BLaER1 (cell line): ENCODE data around the gene FSIP1.
A peak's percentile ranks its signal among the peaks of the same experiment; 100 is the strongest.

ENCODE experiments used
- H3K27ac ChIP-seq: shearing (Covaris generic); formaldehyde crosslinking; 2 replicates; pipeline ENCODE4 v1.8.1; 2022
- H3K27me3 ChIP-seq: shearing (Covaris generic); formaldehyde crosslinking; 2 replicates; pipeline ENCODE4 v1.8.1; 2022
- H3K36me3 ChIP-seq: shearing (Covaris generic); formaldehyde crosslinking; 2 replicates; pipeline ENCODE4 v1.8.1; 2022
- H3K4me1 ChIP-seq: shearing (Covaris generic); formaldehyde crosslinking; 2 replicates; pipeline ENCODE4 v1.8.1; 2022
- H3K4me2 ChIP-seq: shearing (Covaris generic); formaldehyde crosslinking; 2 replicates; pipeline ENCODE4 v1.8.1; 2022
- H3K4me3 ChIP-seq: shearing (Covaris generic); formaldehyde crosslinking; 2 replicates; pipeline ENCODE4 v1.8.1; 2022
- H3K9ac ChIP-seq: shearing (Covaris generic); formaldehyde crosslinking; 2 replicates; pipeline ENCODE4 v1.8.1; 2022
- H3K9me3 ChIP-seq: shearing (Covaris generic); formaldehyde crosslinking; 2 replicates; pipeline ENCODE4 v1.8.1; 2022
- H4K20me1 ChIP-seq: shearing (Covaris generic); formaldehyde crosslinking; 2 replicates; pipeline ENCODE4 v1.8.1; 2022
- Cebpa-rat ChIP-seq: shearing (Covaris generic); IDR thresholded peaks from 2 replicates; pipeline ENCODE4 v1.8.1; 2022

FSIP1 gene

GRCh38 chr15:39645138-39645975, 137.3 kb downstream of the FSIP1 start:
- Histone ChIP-seq H3K9me3 (no peaks in the 10 kb centered on the region), H3K27me3 (no peaks in the 10 kb centered on the region), H3K4me1 (no peaks in the 10 kb centered on the region), H3K36me3 (no peaks in the 10 kb centered on the region), H3K4me2 (no peak overlapping the region), H3K9ac (no peak overlapping the region), H4K20me1 (no peaks in the 10 kb centered on the region), H3K27ac (no peak overlapping the region), H3K4me3 (no peak overlapping the region)
- TF ChIP-seq Cebpa-rat = no peak

DNA sequence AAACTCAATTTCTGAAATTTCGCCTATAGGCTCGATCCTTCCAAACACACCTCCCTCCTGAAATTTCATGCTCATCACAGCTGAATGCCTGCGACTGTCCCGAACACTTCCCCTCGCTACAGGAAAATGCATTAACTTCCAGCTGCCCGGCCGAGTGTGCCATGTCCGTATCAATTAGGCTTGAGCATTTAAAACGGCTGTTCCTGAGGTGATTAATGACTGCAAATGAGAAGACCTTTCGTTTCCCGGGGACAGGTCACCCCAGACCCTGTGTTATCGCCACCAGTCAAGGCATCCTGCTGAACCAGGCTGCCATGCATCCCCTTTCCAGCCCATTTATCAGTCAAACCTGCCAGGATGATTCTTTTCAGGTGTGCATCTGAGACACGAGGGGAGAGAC, 138.5 kb downstream of the FSIP1 start:
- Histone ChIP-seq H3K9ac (no peak overlapping the region), H3K36me3 (no peaks in the 10 kb centered on the region), H3K9me3 (no peaks in the 10 kb centered on the region), H3K4me3 (no peak overlapping the region), H3K27ac (no peak overlapping the region), H3K4me1 (no peaks in the 10 kb centered on the region), H4K20me1 (no peaks in the 10 kb centered on the region), H3K4me2 (no peak overlapping the region), H3K27me3 (no peaks in the 10 kb centered on the region)
- no peak for TF ChIP-seq Cebpa-rat

DNA sequence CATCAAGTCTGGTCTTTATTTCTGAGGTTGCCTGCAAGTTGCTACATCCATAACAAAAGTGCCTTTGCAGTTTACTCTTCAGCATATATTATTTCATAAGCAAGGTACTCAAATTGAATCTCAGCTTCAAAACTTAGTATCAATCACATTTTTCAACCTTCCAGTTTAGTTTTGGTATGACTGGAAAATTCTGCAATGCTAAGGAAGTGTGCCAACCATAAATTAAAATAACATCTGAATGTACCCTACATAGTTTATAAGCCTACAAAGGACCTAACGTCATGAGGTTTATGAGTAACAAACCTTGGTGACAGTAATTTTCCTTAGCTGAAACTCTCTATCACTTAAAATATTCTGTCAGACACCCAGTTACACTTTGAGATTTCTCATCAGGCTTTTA, 138.9 kb downstream of the FSIP1 start:
- TF ChIP-seq Cebpa-rat = no peak
- Histone ChIP-seq H4K20me1 (no peaks in the 10 kb centered on the region), H3K9me3 (no peaks in the 10 kb centered on the region), H3K4me2 (no peak overlapping the region), H3K4me3 (no peak overlapping the region), H3K27me3 (no peaks in the 10 kb centered on the region), H3K36me3 (no peaks in the 10 kb centered on the region), H3K27ac (no peak overlapping the region), H3K4me1 (no peaks in the 10 kb centered on the region), H3K9ac (no peak overlapping the region)

DNA sequence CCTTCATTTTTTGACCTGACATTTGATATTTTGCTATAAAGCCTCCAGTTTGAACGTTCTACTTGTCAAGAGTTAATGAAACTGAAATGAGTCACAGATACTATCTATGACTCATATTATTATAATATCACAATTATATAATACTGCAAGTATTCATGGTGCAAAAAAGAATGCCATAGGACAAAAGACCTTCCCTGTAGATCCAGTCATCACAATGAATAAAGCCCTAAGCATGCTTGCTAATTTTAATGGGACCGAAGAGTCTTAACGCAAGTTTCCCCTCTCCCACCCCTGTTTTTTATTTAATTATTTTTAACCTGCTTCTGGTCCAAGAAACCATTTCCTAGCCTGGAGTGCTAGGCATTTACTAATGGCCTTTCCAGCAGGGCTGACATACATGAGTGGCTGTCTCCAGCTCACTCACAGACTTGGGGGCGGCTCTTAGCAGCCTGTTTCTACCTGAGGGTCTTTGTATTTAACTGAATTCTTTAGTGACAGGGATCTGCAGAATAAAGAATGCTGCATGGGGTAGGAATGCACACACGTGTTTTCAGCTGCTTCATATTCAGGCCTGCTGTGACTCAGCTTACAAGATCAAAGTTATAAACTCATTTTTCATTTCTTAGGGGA, 140.5 kb downstream of the FSIP1 start:
- H3K27ac ChIP-seq = no peak overlapping the region
- no peaks in the 10 kb centered on the region for H3K4me1 ChIP-seq
- no peaks in the 10 kb centered on the region for H3K9me3 ChIP-seq
- no peak overlapping the region for H3K4me2 ChIP-seq
- H3K4me3 ChIP-seq = no peak overlapping the region
- no peaks in the 10 kb centered on the region for H4K20me1 ChIP-seq
- TF ChIP-seq Cebpa-rat = no peak
- H3K36me3 ChIP-seq = no peaks in the 10 kb centered on the region
- no peaks in the 10 kb centered on the region for H3K27me3 ChIP-seq
- H3K9ac ChIP-seq = no peak overlapping the region

GRCh38 chr15:39641191-39641889, 141.3 kb downstream of the FSIP1 start:
- TF ChIP-seq Cebpa-rat = no peak
- Histone ChIP-seq H3K27ac (no peak overlapping the region), H3K4me2 (no peak overlapping the region), H3K4me1 (no peaks in the 10 kb centered on the region), H3K36me3 (no peaks in the 10 kb centered on the region), H4K20me1 (no peaks in the 10 kb centered on the region), H3K9ac (no peak overlapping the region), H3K27me3 (no peaks in the 10 kb centered on the region), H3K9me3 (no peaks in the 10 kb centered on the region), H3K4me3 (no peak overlapping the region)

DNA sequence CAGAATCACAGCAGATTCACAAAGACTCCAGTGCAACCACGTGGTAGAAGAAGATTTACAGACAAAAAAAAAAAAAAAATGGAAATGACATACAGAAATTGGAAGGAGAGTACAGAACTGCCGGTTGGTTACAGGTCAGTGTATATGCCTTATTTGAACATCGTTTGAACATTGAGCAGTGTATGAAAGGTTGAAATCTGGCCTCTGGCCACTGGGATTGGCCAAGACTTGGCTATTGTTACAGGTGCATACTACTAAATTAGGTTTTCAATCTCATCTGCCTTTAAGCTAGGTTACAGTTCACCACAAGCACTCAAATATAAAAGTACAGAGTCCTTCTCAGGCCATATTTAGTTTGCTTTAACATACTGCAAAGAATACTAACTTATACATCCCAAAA, 142.0 kb downstream of the FSIP1 start:
- H3K27ac ChIP-seq = no peak overlapping the region
- H3K27me3 ChIP-seq = no peaks in the 10 kb centered on the region
- no peak overlapping the region for H3K4me2 ChIP-seq
- H3K4me1 ChIP-seq = no peaks in the 10 kb centered on the region
- no peaks in the 10 kb centered on the region for H3K9me3 ChIP-seq
- no peak for TF ChIP-seq Cebpa-rat
- no peaks in the 10 kb centered on the region for H4K20me1 ChIP-seq
- H3K4me3 ChIP-seq = no peak overlapping the region
- no peaks in the 10 kb centered on the region for H3K36me3 ChIP-seq
- no peak overlapping the region for H3K9ac ChIP-seq

DNA sequence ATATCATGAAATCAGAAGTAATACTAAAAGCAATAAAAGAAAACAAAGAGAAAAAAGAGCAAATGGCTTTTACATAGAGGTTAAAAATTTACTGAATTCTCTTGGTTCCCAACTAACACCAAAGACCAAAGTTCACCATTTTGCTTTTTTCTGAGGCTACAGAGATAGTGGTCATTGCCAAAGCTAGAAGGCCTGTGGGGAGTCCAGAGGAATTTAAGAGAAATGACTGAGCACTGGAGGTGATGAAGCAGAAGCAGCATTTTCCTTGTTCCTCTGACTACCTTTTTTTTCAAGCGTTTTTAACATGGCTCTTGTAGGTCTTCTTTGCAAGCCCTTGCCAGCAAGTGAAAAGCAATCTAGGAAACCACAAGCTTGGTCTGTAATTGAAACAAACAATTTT, 143.6 kb downstream of the FSIP1 start:
- Histone ChIP-seq H3K9me3 (no peaks in the 10 kb centered on the region), H3K9ac (no peak overlapping the region), H3K4me1 (no peaks in the 10 kb centered on the region), H3K36me3 (no peaks in the 10 kb centered on the region), H4K20me1 (no peaks in the 10 kb centered on the region), H3K27me3 (no peaks in the 10 kb centered on the region), H3K4me3 (no peak overlapping the region), H3K4me2 (no peak overlapping the region), H3K27ac (no peak overlapping the region)
- no peak for TF ChIP-seq Cebpa-rat

DNA sequence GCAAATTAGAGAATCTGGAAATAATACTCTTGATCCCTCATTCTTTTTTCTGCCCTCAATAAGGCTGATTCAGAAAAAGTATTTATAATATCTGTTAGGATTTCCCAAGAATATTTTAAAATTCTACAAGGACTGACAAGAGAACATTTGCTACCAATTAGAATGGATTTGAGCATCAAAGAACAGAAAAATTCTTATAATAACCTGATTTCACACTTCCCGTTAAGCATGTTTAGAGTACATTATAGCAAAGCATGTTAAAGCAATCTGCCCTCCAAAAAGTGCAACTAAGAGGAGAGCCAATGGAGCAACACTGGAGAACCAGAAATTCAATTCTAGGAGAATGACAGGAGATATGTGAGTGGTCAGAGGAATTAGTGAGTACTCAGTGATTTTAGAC, 144.6 kb downstream of the FSIP1 start:
- Histone ChIP-seq H3K4me3 (no peak overlapping the region), H3K4me2 (no peak overlapping the region), H3K27ac (no peak overlapping the region), H3K9ac (no peak overlapping the region), H3K4me1 (no peaks in the 10 kb centered on the region), H4K20me1 (no peaks in the 10 kb centered on the region), H3K36me3 (no peaks in the 10 kb centered on the region), H3K9me3 (no peaks in the 10 kb centered on the region), H3K27me3 (no peaks in the 10 kb centered on the region)
- no peak for TF ChIP-seq Cebpa-rat

DNA sequence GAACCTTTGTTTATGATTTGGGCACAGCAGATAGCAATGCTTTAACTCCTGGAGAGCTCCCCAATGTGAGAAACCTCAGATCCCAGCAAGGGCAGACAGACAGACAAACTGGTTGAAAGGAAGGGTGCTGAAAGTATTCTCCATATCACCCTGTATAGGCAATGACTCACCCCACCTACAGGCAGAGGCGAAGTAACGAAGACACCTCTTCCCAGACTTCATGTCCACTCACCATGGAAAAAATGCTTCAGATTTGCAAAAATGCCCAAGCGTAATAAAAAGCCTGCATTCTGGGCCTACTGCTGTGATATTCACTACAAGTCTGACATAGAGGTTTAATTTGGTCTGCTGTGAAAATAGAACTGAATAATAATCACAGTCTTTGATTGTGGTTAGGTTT, 151.3 kb downstream of the FSIP1 start:
- H3K27ac ChIP-seq = no peak overlapping the region
- no peaks in the 10 kb centered on the region for H3K27me3 ChIP-seq
- no peaks in the 10 kb centered on the region for H4K20me1 ChIP-seq
- TF ChIP-seq Cebpa-rat = no peak
- H3K4me3 ChIP-seq = no peak overlapping the region
- no peaks in the 10 kb centered on the region for H3K36me3 ChIP-seq
- H3K4me2 ChIP-seq = peak overlapping the region; percentile 40
- peaks cover 6% of the 10 kb centered on the region for H3K9me3 ChIP-seq
- H3K4me1 ChIP-seq = peaks cover 24% of the 10 kb centered on the region
- no peak overlapping the region for H3K9ac ChIP-seq

GRCh38 chr15:39629906-39630305, 152.7 kb downstream of the FSIP1 start:
- no peak overlapping the region for H3K4me3 ChIP-seq
- no peaks in the 10 kb centered on the region for H4K20me1 ChIP-seq
- no peak for TF ChIP-seq Cebpa-rat
- H3K9me3 ChIP-seq = peaks cover 9% of the 10 kb centered on the region
- no peaks in the 10 kb centered on the region for H3K27me3 ChIP-seq
- H3K4me1 ChIP-seq = peaks cover 33% of the 10 kb centered on the region
- H3K9ac ChIP-seq = no peak overlapping the region
- H3K27ac ChIP-seq = no peak overlapping the region
- H3K4me2 ChIP-seq = 0 out of 2 replicates have a peak overlapping the region, but pooled peaks have one; percentile 29
- no peaks in the 10 kb centered on the region for H3K36me3 ChIP-seq
